ENCODE results near the gene ZGPAT. TPM values are rescaled to one million over a fixed set of nuclear protein-coding genes. Genes with fewer than 3 reads are reported as not detected.

The ZGPAT gene
- polyA plus RNA-seq, 1 donor from 2014 or later, result 60.8 TPM

DNA sequence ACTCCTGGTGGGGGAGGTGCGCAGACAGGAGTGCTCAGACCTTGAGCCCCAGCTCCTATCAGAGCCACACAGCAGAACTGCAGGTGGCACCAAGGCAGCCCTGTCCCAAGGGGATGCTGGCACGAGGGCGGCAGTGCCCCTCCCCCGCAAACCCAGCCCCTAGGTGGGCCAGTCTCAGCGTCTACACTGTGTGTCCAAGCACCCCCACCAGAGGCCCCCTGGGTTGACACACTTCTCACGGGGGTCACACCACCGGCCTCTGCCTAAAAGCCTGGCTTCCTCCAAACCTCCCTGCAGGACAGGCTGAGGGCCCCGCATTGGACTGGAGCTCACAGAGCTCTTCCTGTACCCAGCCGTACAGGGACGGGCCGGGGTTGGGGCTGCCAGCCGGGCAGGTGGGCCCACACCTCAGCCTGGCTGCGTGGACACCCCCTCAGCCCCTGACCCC, 39.8 kb downstream of the ZGPAT start:
- H3K9ac ChIP-seq (ENCODE audit: low read length), result no peak overlapping the region
- no peaks in the 10 kb centered on the region for H3K79me2 ChIP-seq (replicated peaks; ENCODE audit: insufficient read depth, low read length)
- no peaks in the 10 kb centered on the region for H3F3A ChIP-seq (ENCODE audit: insufficient read depth, low read length, poor library complexity, severe bottlenecking)
- no peaks in the 10 kb centered on the region for H3K27me3 ChIP-seq (ENCODE audit: insufficient read depth, low read depth, low read length)
- TF ChIP-seq, protein P1, sequence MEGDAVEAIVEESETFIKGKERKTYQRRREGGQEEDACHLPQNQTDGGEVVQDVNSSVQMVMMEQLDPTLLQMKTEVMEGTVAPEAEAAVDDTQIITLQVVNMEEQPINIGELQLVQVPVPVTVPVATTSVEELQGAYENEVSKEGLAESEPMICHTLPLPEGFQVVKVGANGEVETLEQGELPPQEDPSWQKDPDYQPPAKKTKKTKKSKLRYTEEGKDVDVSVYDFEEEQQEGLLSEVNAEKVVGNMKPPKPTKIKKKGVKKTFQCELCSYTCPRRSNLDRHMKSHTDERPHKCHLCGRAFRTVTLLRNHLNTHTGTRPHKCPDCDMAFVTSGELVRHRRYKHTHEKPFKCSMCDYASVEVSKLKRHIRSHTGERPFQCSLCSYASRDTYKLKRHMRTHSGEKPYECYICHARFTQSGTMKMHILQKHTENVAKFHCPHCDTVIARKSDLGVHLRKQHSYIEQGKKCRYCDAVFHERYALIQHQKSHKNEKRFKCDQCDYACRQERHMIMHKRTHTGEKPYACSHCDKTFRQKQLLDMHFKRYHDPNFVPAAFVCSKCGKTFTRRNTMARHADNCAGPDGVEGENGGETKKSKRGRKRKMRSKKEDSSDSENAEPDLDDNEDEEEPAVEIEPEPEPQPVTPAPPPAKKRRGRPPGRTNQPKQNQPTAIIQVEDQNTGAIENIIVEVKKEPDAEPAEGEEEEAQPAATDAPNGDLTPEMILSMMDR (IDR thresholded peaks at IDR 0.05; ENCODE audit: poor library complexity, severe bottlenecking), result no peak
- TF ChIP-seq EP300 (conservative IDR thresholded peaks at IDR 0.05; ENCODE audit: poor library complexity, severe bottlenecking) (no peak), SMC3 (conservative IDR thresholded peaks at IDR 0.05; ENCODE audit: poor library complexity) (no peak), TAF1 (IDR thresholded peaks at IDR 0.05; ENCODE audit: low read depth) (no peak), POLR2AphosphoS5 (IDR thresholded peaks at IDR 0.05) (no peak), EZH2 (IDR thresholded peaks at IDR 0.05; ENCODE audit: borderline replicate concordance, insufficient read depth, low read length, poor library complexity, severe bottlenecking) (no peak), RAD21 (conservative IDR thresholded peaks at IDR 0.05) (no peak), MXI1 (conservative IDR thresholded peaks at IDR 0.05; ENCODE audit: poor library complexity, severe bottlenecking) (no peak)
- TF ChIP-seq, protein P2, sequence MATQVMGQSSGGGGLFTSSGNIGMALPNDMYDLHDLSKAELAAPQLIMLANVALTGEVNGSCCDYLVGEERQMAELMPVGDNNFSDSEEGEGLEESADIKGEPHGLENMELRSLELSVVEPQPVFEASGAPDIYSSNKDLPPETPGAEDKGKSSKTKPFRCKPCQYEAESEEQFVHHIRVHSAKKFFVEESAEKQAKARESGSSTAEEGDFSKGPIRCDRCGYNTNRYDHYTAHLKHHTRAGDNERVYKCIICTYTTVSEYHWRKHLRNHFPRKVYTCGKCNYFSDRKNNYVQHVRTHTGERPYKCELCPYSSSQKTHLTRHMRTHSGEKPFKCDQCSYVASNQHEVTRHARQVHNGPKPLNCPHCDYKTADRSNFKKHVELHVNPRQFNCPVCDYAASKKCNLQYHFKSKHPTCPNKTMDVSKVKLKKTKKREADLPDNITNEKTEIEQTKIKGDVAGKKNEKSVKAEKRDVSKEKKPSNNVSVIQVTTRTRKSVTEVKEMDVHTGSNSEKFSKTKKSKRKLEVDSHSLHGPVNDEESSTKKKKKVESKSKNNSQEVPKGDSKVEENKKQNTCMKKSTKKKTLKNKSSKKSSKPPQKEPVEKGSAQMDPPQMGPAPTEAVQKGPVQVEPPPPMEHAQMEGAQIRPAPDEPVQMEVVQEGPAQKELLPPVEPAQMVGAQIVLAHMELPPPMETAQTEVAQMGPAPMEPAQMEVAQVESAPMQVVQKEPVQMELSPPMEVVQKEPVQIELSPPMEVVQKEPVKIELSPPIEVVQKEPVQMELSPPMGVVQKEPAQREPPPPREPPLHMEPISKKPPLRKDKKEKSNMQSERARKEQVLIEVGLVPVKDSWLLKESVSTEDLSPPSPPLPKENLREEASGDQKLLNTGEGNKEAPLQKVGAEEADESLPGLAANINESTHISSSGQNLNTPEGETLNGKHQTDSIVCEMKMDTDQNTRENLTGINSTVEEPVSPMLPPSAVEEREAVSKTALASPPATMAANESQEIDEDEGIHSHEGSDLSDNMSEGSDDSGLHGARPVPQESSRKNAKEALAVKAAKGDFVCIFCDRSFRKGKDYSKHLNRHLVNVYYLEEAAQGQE (IDR thresholded peaks at IDR 0.05; ENCODE audit: borderline replicate concordance), result no peak
- H3K4me2 ChIP-seq (ENCODE audit: low read length), result no peak overlapping the region
- H3K4me3 ChIP-seq (ENCODE audit: low read length), result no peak overlapping the region
- H3K36me3 ChIP-seq (ENCODE audit: insufficient read depth, low read length), result no peaks in the 10 kb centered on the region
- no peak overlapping the region for H2AFZ ChIP-seq (ENCODE audit: low read depth, low read length)
- H3K9me3 ChIP-seq (ENCODE audit: low read length), result no peaks in the 10 kb centered on the region
- no peaks in the 10 kb centered on the region for H4K20me1 ChIP-seq (ENCODE audit: insufficient read depth)
- H3K9me2 ChIP-seq (ENCODE audit: insufficient read depth, low read length), result no peaks in the 10 kb centered on the region
- H3K27ac ChIP-seq (ENCODE audit: low read length), result no peak overlapping the region

DNA sequence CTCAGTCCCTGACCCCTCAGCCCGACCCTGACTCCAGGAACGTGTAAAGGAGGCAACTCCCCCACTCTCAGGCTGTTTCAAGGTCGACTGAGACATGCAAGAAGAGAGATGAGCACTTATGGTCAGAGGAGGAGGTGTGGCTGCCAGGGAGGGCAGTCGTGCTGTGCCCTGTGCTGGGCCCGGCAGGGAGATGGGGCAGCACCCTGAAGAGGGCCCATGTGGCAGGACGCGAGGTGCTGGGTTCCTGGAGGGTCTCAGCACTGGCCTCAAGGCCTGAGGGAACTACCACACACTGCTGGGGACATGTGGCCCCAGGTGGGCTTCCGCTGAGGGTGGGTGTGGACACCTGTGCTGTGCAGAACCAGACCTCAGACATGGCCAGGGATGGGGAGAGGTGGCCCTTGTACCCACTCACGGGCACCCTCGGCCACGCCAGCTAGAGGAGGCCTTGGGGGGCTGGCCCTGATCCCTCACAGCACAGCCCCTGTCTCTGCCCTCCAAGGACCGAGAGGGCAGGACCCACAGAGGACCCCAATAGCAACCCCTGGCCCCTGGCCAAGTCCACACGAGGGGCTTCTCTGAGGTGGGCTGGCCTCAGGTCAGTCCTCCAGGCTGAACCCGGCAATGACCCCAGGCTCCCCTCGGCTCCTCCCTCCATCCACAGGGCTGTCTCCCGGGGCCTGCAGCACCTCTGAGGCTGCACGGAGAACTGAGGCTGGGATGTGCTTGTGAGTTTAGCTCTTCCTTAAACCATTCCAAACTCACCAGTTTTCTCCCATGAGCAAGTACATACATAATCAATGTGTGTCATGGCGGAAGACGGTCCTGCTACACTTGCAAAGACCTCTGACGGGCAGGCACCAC, 40.5 kb downstream of the ZGPAT start:
- no peak overlapping the region for H3K27ac ChIP-seq (ENCODE audit: low read length)
- no peaks in the 10 kb centered on the region for H3K79me2 ChIP-seq (replicated peaks; ENCODE audit: insufficient read depth, low read length)
- no peak for TF ChIP-seq TAF1 (IDR thresholded peaks at IDR 0.05; ENCODE audit: low read depth)
- no peak for TF ChIP-seq POLR2AphosphoS5 (IDR thresholded peaks at IDR 0.05)
- TF ChIP-seq, protein P2 (IDR thresholded peaks at IDR 0.05; ENCODE audit: borderline replicate concordance), result no peak
- no peak for TF ChIP-seq SMC3 (conservative IDR thresholded peaks at IDR 0.05; ENCODE audit: poor library complexity)
- no peak for TF ChIP-seq MXI1 (conservative IDR thresholded peaks at IDR 0.05; ENCODE audit: poor library complexity, severe bottlenecking)
- TF ChIP-seq, protein P1 (IDR thresholded peaks at IDR 0.05; ENCODE audit: poor library complexity, severe bottlenecking), result no peak
- no peak for TF ChIP-seq RAD21 (conservative IDR thresholded peaks at IDR 0.05)
- TF ChIP-seq EP300 (conservative IDR thresholded peaks at IDR 0.05; ENCODE audit: poor library complexity, severe bottlenecking), result no peak

More for the DNA sequence above, 40.5 kb downstream of the ZGPAT start:
- H3K9ac ChIP-seq (ENCODE audit: low read length), result no peak overlapping the region
- H3K36me3 ChIP-seq (ENCODE audit: insufficient read depth, low read length), result no peaks in the 10 kb centered on the region
- H3K4me3 ChIP-seq (ENCODE audit: low read length), result no peak overlapping the region
- no peaks in the 10 kb centered on the region for H3K9me3 ChIP-seq (ENCODE audit: low read length)
- no peaks in the 10 kb centered on the region for H3K9me2 ChIP-seq (ENCODE audit: insufficient read depth, low read length)
- no peaks in the 10 kb centered on the region for H3K27me3 ChIP-seq (ENCODE audit: insufficient read depth, low read depth, low read length)
- no peak overlapping the region for H3K4me2 ChIP-seq (ENCODE audit: low read length)
- no peak overlapping the region for H2AFZ ChIP-seq (ENCODE audit: low read depth, low read length)
- H4K20me1 ChIP-seq (ENCODE audit: insufficient read depth), result no peaks in the 10 kb centered on the region
- H3F3A ChIP-seq (ENCODE audit: insufficient read depth, low read length, poor library complexity, severe bottlenecking), result no peaks in the 10 kb centered on the region
